HG03175 (cell line): ENCODE measurements around the gene CMIP.

ENCODE experiments used
- ATAC-seq: cut with Tn5 transposase; IDR thresholded peaks from one replicate; pipeline ENCODE4 v1.9.1; 2021; ENCODE audit warnings: mild to moderate bottlenecking, moderate library complexity; ENCODE audit not compliant: unreplicated experiment

Gene CMIP

DNA sequence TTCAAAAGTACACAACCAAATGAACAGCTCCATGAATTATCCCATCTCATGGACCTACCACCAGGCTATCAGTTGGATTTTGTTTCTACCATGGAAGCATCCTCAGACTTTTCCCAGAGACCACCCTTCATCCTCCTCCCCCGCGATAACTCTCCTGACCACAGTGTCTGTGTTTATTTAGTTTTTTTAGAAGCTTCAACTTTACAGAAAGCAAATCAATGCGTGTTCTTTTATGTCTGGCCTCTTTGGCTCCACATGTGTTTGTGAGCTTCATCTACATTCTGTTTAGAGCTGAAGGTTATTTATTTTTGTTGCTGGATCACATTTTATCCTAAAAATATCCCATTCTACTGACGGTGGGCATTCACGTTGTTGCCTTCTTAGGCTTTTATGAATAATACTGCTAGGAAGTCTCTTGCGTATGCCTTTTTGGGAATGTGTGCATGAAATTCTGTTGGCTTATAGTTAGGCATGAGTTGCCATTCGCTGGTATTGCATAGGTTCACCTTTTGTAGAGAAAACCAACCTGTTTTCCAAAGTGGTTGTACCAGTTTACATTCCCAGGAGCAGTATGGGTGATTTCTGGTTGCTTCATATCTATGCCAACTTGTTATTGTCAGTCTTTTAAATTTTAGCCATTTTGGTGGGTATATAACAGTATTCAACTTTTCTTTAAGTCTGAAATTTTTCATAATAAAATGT lies 83.0 kb downstream of the CMIP start:
- no peak for ATAC-seq

DNA sequence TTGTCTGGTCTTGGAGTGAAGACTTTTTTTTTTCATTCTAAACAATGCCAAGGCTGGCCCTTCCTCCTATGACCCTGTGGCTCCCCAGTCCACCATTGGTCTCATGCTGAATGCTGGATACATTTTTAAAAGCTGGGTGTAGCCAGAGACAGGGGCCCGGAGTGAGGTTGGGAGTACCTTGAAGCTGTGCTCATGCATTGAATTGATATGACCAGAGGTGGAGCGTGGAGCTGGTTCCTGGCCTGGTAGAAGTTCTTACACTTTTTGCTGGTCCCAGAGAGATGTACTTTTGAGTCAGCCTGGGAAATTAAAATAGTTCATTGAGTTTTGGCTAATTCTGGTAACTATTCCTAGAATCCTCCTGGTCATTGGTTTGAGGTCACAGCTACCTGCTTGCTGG lies 83.6 kb downstream of the CMIP start:
- ATAC-seq, result no peak

DNA sequence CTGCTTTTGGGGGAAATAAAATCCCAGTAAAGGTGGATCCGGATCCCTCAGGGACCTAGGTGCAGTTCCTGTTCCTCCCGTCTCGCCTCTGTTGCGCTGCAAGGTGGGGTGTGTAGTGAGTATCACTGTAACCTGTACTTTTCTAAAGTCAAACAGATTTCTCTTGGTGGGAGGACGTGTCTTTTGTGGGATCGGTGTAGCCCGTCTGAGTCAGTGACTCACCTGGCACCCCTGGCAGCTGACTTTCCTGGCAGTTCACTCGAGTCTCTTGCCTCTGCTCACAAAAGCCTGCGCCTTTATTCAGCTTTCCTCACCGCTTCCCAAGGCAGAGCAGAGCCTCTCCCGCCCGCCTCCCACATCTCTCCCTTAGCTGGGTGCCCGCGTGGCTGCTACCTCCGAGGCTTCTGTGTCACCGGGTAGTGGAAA lies 85.7 kb downstream of the CMIP start:
- ATAC-seq, result no peak

DNA sequence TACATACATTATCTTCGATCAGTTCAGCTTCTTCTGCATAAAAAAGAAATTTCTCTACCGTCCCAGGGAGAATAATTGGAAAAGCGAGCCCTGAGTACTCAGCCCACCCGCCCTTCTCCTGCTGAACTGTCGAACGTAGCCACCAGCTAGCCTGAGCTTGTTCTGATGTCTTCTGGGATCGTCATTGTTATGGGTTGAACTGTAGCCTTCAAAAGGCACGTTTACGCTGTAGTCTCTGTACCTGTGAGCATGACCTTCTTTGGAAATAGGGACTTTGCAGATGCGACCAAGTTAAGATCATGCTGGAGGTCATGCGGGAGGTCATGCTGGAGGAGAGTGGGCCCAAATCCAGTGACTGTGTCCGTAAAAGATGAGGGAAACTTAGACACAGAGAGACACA lies 86.2 kb downstream of the CMIP start:
- ATAC-seq, result no peak

DNA sequence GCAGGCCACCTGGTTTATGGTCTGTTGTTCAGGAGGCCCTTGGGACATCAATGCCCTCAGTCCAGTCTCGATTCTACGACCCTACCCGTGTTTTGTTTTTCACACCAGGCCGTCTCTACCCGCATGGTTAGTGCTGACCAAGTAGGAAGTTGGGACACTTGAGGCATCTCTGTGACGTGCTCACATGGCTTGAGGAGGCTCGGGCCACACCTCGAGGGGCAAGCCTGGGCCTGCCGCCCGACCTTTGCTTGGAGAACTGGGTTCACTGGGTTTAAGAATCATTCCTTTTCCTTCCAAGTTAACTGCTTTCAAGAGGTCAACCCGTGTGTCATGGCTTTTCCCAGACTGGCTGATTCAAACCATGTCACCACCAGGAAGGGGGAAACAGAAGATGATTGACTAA lies 86.8 kb downstream of the CMIP start:
- ATAC-seq, result no peak

DNA sequence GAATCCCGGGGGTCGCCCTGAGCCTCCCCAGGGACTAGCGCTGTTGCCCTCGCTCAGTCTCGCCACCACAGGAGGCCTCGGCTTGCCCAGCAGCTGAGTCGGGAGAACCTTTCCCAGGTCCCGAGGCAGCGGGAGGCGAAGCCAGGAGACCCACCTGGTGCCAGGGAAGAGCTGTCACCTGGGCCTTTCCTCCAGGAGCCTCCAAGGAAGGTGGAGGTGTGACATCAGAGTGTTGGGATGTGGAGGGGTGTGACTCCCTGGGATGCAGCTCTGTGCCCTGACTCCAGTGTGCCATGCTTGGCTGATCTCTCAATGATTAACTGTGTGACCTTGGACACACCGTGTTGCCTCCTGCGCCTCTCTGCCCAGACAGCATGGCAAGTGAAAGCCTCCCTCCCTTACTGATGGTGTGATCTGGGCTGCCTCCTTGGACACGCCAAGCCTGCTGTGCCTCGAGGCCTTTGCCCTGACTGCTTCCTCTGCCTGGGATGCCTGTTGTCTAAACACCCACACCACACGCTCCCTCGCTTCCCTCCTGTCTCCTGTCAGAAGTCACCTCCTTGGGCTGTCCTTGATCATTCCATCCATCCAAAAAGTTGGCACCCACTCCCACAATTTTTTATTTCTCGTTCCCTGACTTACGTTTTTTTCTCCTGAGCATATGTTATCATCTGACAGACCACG lies 88.0 kb downstream of the CMIP start:
- no peak for ATAC-seq

DNA sequence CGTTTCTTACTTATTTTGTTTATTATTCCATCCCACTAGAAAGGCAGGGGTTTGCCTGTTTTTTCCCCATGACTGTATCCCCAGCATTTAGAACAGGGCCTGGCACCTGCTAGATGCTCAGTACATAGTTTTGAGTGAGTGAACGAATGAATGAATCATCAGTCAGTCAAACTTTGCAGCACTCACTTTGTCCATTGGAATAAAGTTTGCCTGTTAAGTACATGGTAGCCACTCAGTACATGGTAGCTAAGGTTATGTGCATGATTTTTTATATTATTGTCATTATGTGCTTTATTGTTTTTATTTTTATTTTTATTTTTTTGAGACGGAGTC lies 88.5 kb downstream of the CMIP start:
- ATAC-seq, result no peak

DNA sequence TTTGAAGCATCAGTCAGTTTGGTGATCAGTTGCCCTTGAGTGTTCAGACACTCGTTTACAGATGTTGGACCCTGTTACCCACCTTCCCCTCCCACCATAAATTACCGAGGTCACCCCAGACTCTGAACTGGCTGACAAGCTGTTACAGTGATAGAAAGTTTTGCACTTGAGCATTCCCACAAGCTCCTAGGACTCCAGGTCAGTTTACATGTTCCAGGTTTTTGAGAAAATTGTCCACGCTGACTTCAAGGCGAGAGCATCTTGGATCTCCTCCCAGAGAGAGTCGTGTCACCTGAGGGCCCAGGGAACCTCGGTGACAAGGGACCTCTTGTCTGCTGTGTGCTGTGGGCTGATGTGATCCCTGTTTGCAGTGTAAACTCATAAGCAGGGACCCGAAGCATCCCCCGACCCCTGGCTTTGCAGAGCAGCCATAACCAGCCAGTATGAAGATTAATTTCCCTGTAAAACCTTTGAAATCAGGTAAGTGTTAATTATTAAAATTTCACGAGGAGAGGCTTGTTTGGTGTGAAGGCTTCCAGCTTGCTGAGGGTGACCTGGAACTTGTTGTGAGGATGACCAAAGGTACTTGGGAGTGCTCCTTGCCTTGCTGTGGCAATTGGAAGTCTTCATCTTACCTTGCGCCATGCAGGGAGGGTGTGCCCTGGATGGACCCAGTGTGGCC lies 91.2 kb downstream of the CMIP start:
- no peak for ATAC-seq

DNA sequence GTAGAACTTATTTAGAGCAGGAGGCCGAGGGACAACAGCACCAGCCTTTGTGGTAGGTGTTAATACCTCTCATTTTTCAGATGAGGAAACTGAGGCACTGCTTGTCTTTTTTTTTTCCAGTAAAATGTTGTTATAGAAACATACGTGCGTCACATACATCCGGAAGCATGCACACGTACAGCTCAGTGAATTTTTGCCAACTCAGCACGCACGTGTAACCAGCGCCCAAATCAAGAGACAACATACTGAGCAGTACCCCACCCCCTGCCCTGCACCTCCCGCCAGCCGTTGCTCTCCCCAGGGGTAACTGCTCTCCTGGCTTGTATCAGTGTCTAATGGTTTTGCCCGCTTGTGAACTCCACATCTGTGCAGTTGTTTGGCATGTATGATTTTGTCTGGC lies 92.0 kb downstream of the CMIP start:
- ATAC-seq, result no peak

DNA sequence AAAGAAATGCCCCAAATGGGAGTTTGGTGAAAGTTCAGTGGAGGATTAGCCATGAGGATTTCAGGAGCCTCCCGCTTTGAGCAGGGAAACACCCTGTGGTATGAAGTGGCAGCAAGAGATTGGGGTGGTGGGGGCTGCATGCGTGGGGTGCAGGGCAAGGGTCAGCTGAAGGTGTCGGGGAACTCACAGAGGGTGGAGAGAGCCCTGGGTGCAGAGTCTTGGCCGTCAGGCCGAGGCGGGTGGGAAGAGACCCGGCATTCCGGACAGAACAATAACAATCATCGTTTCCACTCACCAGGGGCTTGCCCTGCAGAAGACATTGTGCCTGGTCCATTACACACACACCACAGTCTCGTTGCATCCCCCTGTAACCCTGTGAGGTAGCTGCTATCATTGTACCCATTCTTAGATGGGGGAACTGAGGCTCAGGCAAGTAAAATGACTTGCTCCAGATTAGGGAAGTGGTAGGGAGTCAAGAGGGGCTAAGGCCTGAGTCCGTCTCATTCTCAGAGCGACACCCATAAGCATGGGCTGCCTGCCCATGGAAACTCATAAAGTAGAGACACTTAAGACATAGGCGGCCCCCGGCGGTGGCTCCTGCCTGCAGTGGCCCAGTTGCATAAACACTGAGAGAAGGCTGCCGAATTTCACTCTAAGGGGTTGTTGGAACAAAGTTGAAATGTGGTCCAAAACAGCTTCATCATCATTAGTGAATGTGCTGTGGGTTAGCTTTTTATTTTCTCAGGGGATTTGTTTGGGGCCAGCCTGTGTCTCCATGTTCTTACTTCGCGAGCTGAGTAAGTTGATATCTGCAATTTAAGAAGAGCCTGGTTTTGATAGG lies 93.3 kb downstream of the CMIP start:
- ATAC-seq, result no peak

DNA sequence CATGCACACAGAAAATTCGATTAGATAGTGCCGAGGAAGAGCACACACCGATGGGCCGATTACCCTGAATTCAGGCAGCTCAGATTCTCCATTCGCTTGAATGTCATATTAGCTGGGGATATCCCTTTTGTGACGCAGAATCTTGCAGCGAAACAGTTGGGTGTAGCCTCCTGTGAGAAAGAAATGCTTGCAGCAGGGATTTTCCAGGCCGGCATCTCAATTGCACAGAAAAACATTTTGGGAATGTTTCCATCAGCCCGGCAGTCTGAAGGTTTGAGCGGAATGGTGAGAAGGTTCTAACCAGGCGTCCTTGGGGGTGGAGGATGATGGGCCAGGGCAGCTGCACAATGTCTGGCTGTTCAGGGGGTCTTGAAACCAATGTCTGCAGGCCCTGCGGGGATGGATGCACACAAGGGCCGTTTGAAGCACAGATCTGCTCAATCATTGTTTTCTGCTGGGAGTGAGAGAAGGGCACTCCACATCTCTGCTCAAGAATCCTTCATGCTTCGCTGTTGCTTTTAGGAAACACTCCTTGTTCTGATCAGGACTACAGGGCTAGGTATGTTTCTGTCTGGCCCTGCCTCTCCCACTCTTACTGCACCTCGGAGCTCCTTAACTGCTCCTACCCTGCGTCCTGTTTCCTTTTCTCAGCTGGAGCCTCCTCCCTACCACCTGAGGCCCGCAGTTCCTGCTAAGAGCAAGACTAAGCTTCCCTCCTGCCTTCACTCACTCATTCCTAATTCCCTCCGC lies 94.6 kb downstream of the CMIP start:
- no peak for ATAC-seq

DNA sequence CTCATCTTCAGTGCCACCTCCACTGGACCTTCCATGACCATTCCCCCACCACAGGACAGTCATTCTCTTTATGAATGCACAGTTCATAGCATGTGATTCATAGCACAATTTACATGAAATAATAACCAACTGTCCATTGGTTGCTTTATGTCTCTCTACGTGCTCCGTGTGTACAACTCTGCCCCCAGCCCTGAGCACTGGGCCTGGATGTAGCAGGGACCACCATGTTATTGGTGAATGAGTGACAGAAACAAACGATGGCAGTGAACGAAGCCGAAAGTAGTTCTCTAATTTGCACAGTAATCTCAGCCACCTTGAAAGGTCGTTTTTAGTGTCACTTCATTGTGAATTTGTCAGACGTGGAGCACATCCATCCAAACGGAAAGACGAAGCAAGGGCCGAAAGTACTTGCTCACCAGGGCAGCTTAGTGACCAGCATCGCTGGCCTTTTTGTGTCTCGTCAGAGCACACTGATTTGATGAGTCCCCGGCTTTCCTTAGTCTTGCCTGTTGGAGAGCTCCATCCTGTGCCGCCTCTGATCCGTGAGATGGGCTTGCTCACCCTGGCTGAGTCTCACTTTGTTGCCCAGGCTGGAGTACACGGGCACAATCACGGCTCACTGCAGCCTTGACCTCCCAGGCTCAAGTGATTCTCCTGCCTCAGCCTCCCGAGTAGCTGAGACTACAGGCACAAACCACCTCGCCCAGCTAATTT lies 95.3 kb downstream of the CMIP start:
- ATAC-seq, result no peak

DNA sequence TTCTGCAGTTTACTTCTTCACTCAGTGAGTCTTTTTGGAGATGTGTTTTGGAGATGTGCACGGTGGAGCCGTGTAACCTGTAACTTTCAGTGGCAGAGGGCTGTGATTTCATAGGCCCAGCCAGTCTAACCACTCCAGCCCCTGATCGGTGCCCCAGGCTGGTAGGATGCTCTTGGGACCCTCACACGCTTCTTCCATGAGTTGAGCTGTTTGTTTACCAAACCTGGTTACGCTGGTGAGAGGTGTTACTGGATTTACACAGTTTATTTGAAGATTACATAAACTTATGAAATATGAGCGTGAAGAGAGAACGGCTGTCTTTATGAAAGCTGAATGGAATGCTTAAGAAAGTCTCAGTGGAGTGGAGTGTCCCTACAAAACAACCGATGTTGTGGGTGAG lies 96.7 kb downstream of the CMIP start:
- no peak for ATAC-seq

DNA sequence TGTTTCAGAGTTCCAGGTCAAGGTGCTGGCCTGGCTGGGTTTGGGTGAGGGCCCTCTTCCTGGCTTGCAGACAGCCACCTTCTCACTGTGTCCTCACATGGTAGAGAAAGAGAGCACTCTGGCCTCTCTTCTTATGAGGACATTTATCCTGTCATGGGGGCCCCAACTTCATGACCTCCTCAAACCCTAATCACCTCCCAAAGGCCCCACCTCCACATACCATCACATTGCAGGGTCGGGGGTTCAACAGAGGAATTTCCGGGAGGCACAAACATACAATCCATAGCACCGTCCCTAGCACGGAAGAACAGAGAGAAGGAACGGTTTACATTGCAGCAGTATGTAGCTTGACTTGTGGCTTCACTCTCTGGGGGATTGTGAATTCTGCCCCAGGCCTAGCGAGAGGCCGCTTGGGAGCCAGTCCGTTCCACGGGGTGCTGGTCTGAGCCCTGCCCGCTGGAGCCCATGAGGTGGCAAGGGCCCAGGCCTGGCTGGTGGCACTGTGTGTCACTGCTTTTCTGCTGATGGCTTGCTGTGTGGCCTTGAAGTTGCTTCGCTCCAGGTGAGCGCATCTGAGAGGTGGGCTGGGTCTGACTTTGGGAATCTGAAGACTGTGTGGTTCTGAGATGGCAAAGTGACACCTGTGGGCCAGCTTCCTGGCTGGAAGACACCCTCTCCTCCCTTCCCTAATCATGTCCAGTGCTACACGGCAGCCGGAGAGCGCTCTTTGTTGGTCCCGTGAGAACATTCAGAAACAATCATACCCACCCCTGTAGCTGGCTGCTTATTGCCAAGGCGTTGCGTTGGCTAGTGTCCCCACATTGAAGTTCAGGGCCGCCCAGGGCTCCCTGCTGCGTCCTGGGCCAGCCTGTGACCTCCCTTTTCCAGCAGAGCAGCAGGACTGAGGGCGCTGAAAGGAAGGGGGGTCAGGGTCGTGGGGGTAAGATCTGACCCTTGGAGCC lies 98.3 kb downstream of the CMIP start:
- no peak for ATAC-seq

DNA sequence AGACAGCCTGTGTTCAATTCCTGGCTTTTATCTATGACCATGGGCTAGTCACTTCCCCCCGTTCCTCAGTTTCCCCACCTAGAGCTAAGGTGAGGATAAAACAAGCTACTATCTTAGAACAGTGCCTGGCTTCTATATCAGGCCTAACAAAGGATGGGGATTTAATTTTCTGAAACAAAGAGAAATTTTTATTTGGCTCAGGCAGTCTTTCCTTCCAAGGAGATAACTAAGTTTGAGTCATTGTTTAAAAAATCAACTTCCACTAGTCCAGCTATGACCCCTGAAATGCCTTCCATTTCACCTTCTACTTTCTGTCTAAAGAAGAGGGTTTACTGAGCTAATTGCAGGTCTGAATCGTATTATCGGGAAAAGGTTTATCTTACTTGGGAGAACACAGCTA lies 99.0 kb downstream of the CMIP start:
- ATAC-seq, result no peak

DNA sequence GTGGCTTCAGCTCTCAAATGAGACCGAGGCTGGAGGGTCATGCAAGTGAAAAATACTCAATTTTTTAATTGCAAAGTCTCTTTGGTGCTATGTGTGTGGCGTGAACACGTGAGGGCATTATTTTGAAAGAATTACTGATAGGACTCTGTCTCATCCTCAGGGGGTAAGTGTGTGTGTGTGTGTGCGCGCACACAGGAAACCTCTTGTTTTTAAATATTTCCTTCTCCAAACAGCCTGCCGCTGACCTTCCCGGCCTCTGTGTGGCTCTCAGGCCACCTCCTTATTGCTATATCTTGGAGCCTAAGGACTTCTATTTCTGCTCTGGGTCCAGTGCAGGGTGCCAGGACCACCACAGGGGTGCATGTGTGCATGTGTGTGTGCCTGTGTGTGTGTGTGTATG lies 99.7 kb downstream of the CMIP start:
- ATAC-seq, result no peak

DNA sequence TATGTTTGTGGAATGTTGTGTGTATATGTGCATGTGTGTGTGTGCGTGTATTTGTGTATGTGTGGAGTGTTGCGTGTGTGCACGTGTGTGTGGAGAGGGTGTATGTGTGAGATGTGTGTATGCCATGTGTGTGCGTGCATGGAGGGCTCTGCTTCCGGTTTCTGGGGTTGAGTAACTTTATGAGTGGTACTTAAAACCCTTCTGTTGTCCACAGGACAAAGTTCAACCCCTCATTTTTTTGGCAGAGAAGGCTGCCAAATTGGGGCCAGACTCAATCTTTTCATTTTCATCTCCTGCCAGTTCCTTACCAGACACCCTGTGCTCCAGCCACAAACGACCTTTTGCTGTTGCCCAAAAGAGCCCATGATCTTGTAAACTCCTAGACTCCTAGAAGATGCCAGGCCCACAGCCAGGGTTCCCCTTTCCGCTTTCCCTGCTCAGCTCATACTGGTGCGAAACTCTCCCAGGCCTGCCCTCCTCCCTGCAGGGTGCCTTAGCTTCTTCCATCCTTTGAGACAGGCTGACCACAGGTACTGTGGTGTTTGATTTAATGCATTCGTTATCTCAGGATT lies 100.2 kb downstream of the CMIP start:
- no peak for ATAC-seq

DNA sequence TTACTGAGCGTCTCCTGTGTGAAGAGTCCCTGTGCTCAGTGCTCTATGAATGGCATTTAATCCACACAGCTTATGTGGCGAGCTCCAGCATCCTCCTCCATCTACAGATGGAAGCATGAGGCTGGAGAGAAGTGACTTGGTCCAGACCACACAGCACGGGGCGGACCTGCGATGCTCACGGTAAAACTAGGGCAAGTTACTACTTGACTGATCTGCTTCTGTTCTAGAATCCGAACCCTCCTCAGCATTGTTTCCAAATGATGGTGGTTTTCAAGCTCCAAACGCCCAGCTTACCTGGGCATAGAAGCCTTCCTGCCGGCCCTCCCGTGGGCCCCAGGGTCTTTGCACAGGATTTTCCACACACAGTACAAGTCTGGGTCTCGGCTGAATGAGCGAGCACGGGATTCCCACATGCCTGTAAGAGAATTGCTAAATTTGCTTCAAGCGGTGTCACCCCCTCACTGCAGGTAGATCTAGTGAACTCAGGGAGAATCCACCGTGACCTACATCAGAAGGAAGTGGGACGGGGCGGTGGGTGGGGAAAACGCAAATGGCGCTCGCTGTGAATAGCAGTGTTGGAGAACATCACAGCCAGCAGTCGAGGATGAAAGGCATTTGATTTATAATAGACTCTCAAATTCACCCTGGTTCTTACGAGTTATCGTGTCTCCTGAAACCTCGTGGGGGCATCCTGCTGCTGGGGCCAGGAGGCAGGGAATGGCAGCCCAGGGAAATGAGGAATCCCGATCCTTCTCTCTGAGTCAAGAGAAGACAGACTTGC lies 101.1 kb downstream of the CMIP start:
- ATAC-seq, result no peak
